ENCODE measurements around the gene ATXN1.

Gene ATXN1

GRCh38 chr6:16725145-16725864 is 36.0 kb downstream of the ATXN1 start (continued):
- TF ChIP-seq ZNF692 (tag by site-specific recombination; IDR thresholded peaks at IDR 0.05) (no peak), ZBTB11 (tag by site-specific recombination; conservative IDR thresholded peaks at IDR 0.05; ENCODE audit: low read depth) (no peak), PRDM6 (tag by site-specific recombination; IDR thresholded peaks at IDR 0.05) (peak; percentile 100), ZNF239 (tag by site-specific recombination; IDR thresholded peaks at IDR 0.05) (no peak), ZNF423 (tag by site-specific recombination; IDR thresholded peaks at IDR 0.05) (no peak), ZNF16 (tag by site-specific recombination; IDR thresholded peaks at IDR 0.05; ENCODE audit: low read depth) (no peak), HIC1 (tag by site-specific recombination; IDR thresholded peaks at IDR 0.05) (0 out of 2 replicates have a peak, but pooled peaks have one; percentile 11), PRDM1 (tag by site-specific recombination; IDR thresholded peaks at IDR 0.05) (peak; percentile 51; the same call in 1 of the 2 replicates), ZNF843 (tag by site-specific recombination; IDR thresholded peaks at IDR 0.05) (peak; percentile 21; the same call in 1 of the 2 replicates), ZFP69B (tag by site-specific recombination; IDR thresholded peaks at IDR 0.05) (peak; percentile 37; the same call in 1 of the 2 replicates), IKZF3 (tag by site-specific recombination; IDR thresholded peaks at IDR 0.05) (peak; percentile 41), ZNF664 (tag by site-specific recombination; IDR thresholded peaks at IDR 0.05) (no peak), OSR2 (tag by site-specific recombination; IDR thresholded peaks at IDR 0.05) (peak; percentile 45; the same call in 1 of the 2 replicates), PRDM4 (tag by site-specific recombination; IDR thresholded peaks at IDR 0.05) (peak; percentile 96), ZEB2 (tag by site-specific recombination; IDR thresholded peaks at IDR 0.05) (peak; percentile 64)
